IMR-90 (cell line): ENCODE results near the gene SHISA6. TPM values are rescaled to one million over a fixed set of nuclear protein-coding genes. Genes with fewer than 3 reads are reported as not detected.

Experiments
- ATAC-seq: fragments of 200-7000 bp; cut with Tn5 transposase; 2 replicates; pipeline ENCODE4 v1.9.1; 2020; ENCODE audit warnings: low read depth, mild to moderate bottlenecking, moderate library complexity
- BruUV-seq: library from RNA; stranded (reverse); fragments of 400-500 nt; replicated peaks from 2 replicates; lab custom pipeline; 2021; lab: Mats Ljungman, UMichigan
- CTCF ChIA-PET: fragments of 300-600 bp; formaldehyde crosslinking; extraction: SDS; loops from one replicate; lab custom pipeline; 2021; ENCODE audit warnings: antibody characterized with exemption; lab: Yijun Ruan, JAX
- POLR2A ChIA-PET: fragments of 300-600 bp; sonication (Branson Sonifier 250); formaldehyde crosslinking; loops from one replicate; lab custom pipeline; 2022; ENCODE audit warnings: antibody characterized with exemption; ENCODE audit not compliant: unreplicated experiment; lab: Charles Lee
- DNase-seq: peaks from one replicate; pipeline ENCODE4 v3.0.0; 2013
- H2AFZ ChIP-seq: replicated peaks from 2 replicates; pipeline ENCODE3; 2013; ENCODE audit warnings: low read length, mild to moderate bottlenecking; ENCODE audit not compliant: poor library complexity
- H2AK5ac ChIP-seq: 2 replicates; pipeline ENCODE4 v1.6.1; 2013; ENCODE audit warnings: low read depth, low read length, inconsistent platforms
- H2AK9ac ChIP-seq: replicated peaks from 2 replicates; pipeline ENCODE3; 2013; ENCODE audit warnings: mild to moderate bottlenecking, low read depth, low read length, moderate library complexity; ENCODE audit not compliant: poor library complexity
- H2BK120ac ChIP-seq: 2 replicates; pipeline ENCODE4 v1.6.1; 2013; ENCODE audit warnings: low read depth, low read length, inconsistent platforms
- H2BK15ac ChIP-seq: 3 replicates; pipeline ENCODE4 v1.6.1; 2013; ENCODE audit warnings: low read depth, low read length, inconsistent platforms
- H2BK20ac ChIP-seq: 2 replicates; pipeline ENCODE4 v1.6.1; 2013; ENCODE audit warnings: low read depth, mild to moderate bottlenecking, inconsistent platforms, low read length, moderate library complexity
- H2BK5ac ChIP-seq: 2 replicates; pipeline ENCODE4 v1.6.1; 2013; ENCODE audit warnings: mild to moderate bottlenecking, low read depth, low read length, inconsistent platforms; ENCODE audit not compliant: poor library complexity, severe bottlenecking
- H3K14ac ChIP-seq: replicated peaks from 2 replicates; pipeline ENCODE4 v1.6.1; 2013; ENCODE audit warnings: low read depth, low read length, inconsistent platforms
- H3K18ac ChIP-seq: 2 replicates; pipeline ENCODE4 v1.6.1; 2013; ENCODE audit warnings: low read depth, low read length, control low read depth
- H3K23ac ChIP-seq: 2 replicates; pipeline ENCODE4 v1.6.1; 2013; ENCODE audit warnings: low read depth, low read length, inconsistent platforms
- H3K27ac ChIP-seq: 2 replicates; pipeline ENCODE4 v1.5.1; 2013; ENCODE audit warnings: mild to moderate bottlenecking, control low read depth, low read length; ENCODE audit not compliant: insufficient read depth
- H3K27me3 ChIP-seq: 2 replicates; pipeline ENCODE4 v1.6.1; 2013; ENCODE audit warnings: low read length; ENCODE audit not compliant: control insufficient read depth, insufficient read depth
- H3K36me3 ChIP-seq: 2 replicates; pipeline ENCODE4 v1.6.1; 2013; ENCODE audit warnings: low read length, mixed read lengths; ENCODE audit not compliant: control insufficient read depth, insufficient read depth
- H3K4ac ChIP-seq: 2 replicates; pipeline ENCODE4 v1.6.1; 2013; ENCODE audit warnings: low read depth, low read length, inconsistent platforms
- H3K4me1 ChIP-seq: 2 replicates; pipeline ENCODE4 v1.6.1; 2013; ENCODE audit warnings: low read length, mixed read lengths; ENCODE audit not compliant: control insufficient read depth, insufficient read depth
- H3K4me2 ChIP-seq: 2 replicates; pipeline ENCODE4 v1.6.1; 2013; ENCODE audit warnings: low read depth, mild to moderate bottlenecking, control low read depth, low read length, moderate library complexity
- H3K4me3 ChIP-seq: 2 replicates; pipeline ENCODE4 v1.5.1; 2013; ENCODE audit warnings: low read depth, mild to moderate bottlenecking, control low read depth, low read length, moderate library complexity; ENCODE audit not compliant: insufficient read depth
- H3K56ac ChIP-seq: 2 replicates; pipeline ENCODE4 v1.6.1; 2013; ENCODE audit warnings: low read length, inconsistent platforms; ENCODE audit not compliant: insufficient read depth; ENCODE audit errors: extremely low read depth
- H3K79me1 ChIP-seq, 2 experiments: 2 replicates each; pipeline ENCODE4 v1.6.1; 2013; ENCODE audit warnings: low read length in 2 of 2, inconsistent platforms in 1 of 2, low read depth in 1 of 2
- H3K9ac ChIP-seq: 2 replicates; pipeline ENCODE4 v1.6.1; 2013; ENCODE audit warnings: low read depth, low read length, control low read depth
- H3K9me1 ChIP-seq: 2 replicates; pipeline ENCODE4 v1.6.1; 2013; ENCODE audit warnings: low read length, inconsistent platforms; ENCODE audit not compliant: insufficient read depth
- H3K9me3 ChIP-seq: 2 replicates; pipeline ENCODE4 v1.6.1; 2013; ENCODE audit warnings: low read length; ENCODE audit not compliant: control insufficient read depth, insufficient read depth
- H4K20me1 ChIP-seq: 2 replicates; pipeline ENCODE4 v1.6.1; 2013; ENCODE audit warnings: low read length, inconsistent platforms; ENCODE audit not compliant: insufficient read depth
- H4K5ac ChIP-seq: 2 replicates; pipeline ENCODE4 v1.6.1; 2013; ENCODE audit warnings: mild to moderate bottlenecking, low read depth, low read length, control low read depth
- H4K8ac ChIP-seq, 2 experiments: 2 replicates each; pipeline ENCODE4 v1.6.1; 2013; ENCODE audit warnings: low read depth in 2 of 2, low read length in 2 of 2, control low read depth in 1 of 2, inconsistent platforms in 1 of 2
- H4K91ac ChIP-seq: 2 replicates; pipeline ENCODE4 v1.6.1; 2013; ENCODE audit warnings: low read depth, low read length, inconsistent platforms; ENCODE audit not compliant: insufficient read depth
- BHLHE40 ChIP-seq: fragments of 150-350 bp; IDR thresholded peaks from 2 replicates; pipeline ENCODE4 v1.6.1; 2016; ENCODE audit warnings: mild to moderate bottlenecking, low read depth, low read length
- WGBS, 2 experiments: methylation state at CpG; one replicate each; pipeline versions ENCODE4 v1.1.5 to v1.1.7; 2013; ENCODE audit warnings: missing lambda C conversion rate in 2 of 2; ENCODE audit not compliant: insufficient read length in 1 of 2; ENCODE audit errors: extremely low coverage in 2 of 2; 5-methylcytosine and 5-hydroxymethylcytosine counted together
- dilution Hi-C: fragments of 300-500 bp; cut with HindIII; formaldehyde crosslinking; loops from one replicate; pipeline ENCODE4 v1.14.3; 2018; ENCODE audit warnings: low sequenced_read_pairs; ENCODE audit not compliant: unreplicated experiment
- in situ Hi-C: fragments of 300-500 bp; cut with MboI; formaldehyde crosslinking; loops from 3 replicates; pipeline ENCODE4 v1.14.3; 2019; ENCODE audit warnings: low sequenced_read_pairs, inconsistent platforms, mixed read lengths
- intact Hi-C: fragments of 100-400 bp; cut with micrococcal nuclease; formaldehyde crosslinking; loops from 2 replicates; pipeline ENCODE4 v1.10.0; 2022
- polyA plus RNA-seq, 3 experiments: library from polyadenylated mRNA; depleted of rRNA; stranded (reverse); fragments of >200 nt; gene quantifications; 2 replicates each; pipeline ENCODE4 v1.2.3, GENCODE V29; 2012; ENCODE audit warnings: low replicate concordance in 1 of 3
- total RNA-seq: library from RNA; depleted of rRNA; stranded (reverse); fragments of >200 nt; gene quantifications from 2 replicates; pipeline ENCODE4 v1.2.3, GENCODE V29; 2012
- TF ChIP-seq, protein P1 (sequence below): conservative IDR thresholded peaks from 2 replicates; pipeline ENCODE4 v1.5.1; 2012; ENCODE audit warnings: mild to moderate bottlenecking, low read depth, low read length, improper control_type of control experiment

The SHISA6 gene
- total and polyA plus RNA-seq, 2 of the 4 experiments (the other 2 are of a cell fraction), result not detected

DNA sequence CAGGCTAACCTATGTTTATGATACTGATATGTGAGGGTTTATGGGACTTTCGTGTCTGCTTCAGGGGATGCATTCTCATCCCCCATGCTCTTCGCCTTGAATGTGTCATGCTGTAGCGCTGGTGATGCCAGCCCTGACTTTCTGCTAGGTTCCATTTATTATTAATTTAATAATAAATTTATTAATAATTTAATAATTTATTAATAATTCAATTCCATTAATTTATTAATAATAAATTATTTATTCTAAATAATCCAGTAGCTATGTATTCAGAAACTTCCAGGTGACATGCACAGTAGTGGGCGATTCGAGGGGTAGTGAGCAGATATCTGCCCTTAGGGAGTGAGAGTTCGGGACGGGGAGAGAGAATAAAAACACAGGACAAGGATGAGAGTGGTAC, 49.8 kb downstream of the SHISA6 start:
- ChIA-PET POLR2A (no interaction called here), CTCF (no interaction called here)
- intact Hi-C loops (no loop called here), in situ Hi-C loops (no loop called here), dilution Hi-C loops (no loop called here)
- Histone ChIP-seq H3K56ac (no peak overlapping the region), H3K9ac (no peak overlapping the region), H2AK5ac (no peak overlapping the region), H3K23ac (no peak overlapping the region), H3K27me3 (no peaks in the 10 kb centered on the region), H4K91ac (no peak overlapping the region), H4K20me1 (no peaks in the 10 kb centered on the region), H3K4me3 (no peak overlapping the region), H2AFZ (no peak overlapping the region), H3K27ac (no peak overlapping the region), H2BK15ac (no peak overlapping the region), H3K4me2 (no peak overlapping the region), H2BK120ac (no peak overlapping the region), H4K8ac (no peak overlapping the region), H3K4me1 (no peaks in the 10 kb centered on the region), H3K18ac (no peak overlapping the region), H4K5ac (no peak overlapping the region), H3K9me3 (peaks cover 13% of the 10 kb centered on the region), H2BK20ac (no peak overlapping the region), H3K9me1 (no peaks in the 10 kb centered on the region), H3K4ac (no peak overlapping the region), H2AK9ac (no peak overlapping the region), H3K14ac (no peak overlapping the region), H3K36me3 (no peaks in the 10 kb centered on the region), H3K79me1 (no peaks in the 10 kb centered on the region), H2BK5ac (no peak overlapping the region)
- DNase-seq, result no peak
- TF ChIP-seq BHLHE40, result no peak
- TF ChIP-seq, protein P1, sequence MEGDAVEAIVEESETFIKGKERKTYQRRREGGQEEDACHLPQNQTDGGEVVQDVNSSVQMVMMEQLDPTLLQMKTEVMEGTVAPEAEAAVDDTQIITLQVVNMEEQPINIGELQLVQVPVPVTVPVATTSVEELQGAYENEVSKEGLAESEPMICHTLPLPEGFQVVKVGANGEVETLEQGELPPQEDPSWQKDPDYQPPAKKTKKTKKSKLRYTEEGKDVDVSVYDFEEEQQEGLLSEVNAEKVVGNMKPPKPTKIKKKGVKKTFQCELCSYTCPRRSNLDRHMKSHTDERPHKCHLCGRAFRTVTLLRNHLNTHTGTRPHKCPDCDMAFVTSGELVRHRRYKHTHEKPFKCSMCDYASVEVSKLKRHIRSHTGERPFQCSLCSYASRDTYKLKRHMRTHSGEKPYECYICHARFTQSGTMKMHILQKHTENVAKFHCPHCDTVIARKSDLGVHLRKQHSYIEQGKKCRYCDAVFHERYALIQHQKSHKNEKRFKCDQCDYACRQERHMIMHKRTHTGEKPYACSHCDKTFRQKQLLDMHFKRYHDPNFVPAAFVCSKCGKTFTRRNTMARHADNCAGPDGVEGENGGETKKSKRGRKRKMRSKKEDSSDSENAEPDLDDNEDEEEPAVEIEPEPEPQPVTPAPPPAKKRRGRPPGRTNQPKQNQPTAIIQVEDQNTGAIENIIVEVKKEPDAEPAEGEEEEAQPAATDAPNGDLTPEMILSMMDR, result no peak
- no TSS peak for BruUV-seq
- ATAC-seq, result no peak
- no CpG with 5 or more reads among the region's 7 CpGs for WGBS, 2 experiments
